GM19372 (cell line): ENCODE data around the gene IRF2BP1.

ENCODE experiments used
- ATAC-seq: cut with Tn5 transposase; IDR thresholded peaks from one replicate; pipeline ENCODE4 v1.9.1; 2021; ENCODE audit warnings: mild to moderate bottlenecking, low read depth, moderate library complexity; ENCODE audit not compliant: unreplicated experiment

IRF2BP1 gene

GRCh38 chr19:45885556-45886426 is at the start of gene IRF2BP1:
IRF2BP1 (minus strand) TSS chr19:45886141; CDS start chr19:45885774, 367 bp downstream.
- peak; percentile 43 for ATAC-seq

- ATAC-seq, result no peak
Observed at GRCh38 chr19:45935267-45935666, 49.3 kb upstream of the IRF2BP1 start.

- no peak for ATAC-seq
Observed at GRCh38 chr19:45934551-45935230, 48.8 kb upstream of the IRF2BP1 start.

- ATAC-seq, result no peak
Observed at GRCh38 chr19:45933759-45934158, 47.8 kb upstream of the IRF2BP1 start.

GRCh38 chr19:45931055-45931454 is 45.1 kb upstream of the IRF2BP1 start:
- ATAC-seq, result no peak

- ATAC-seq, result no peak
Observed at GRCh38 chr19:45929247-45929646, 43.3 kb upstream of the IRF2BP1 start.

GRCh38 chr19:45927565-45928261 is 41.8 kb upstream of the IRF2BP1 start:
- ATAC-seq, result peak; percentile 61

GRCh38 chr19:45924891-45925447 is 39.0 kb upstream of the IRF2BP1 start:
- no peak for ATAC-seq

- no peak for ATAC-seq
Observed at GRCh38 chr19:45922281-45922680, 36.3 kb upstream of the IRF2BP1 start.

GRCh38 chr19:45920458-45920857 is 34.5 kb upstream of the IRF2BP1 start:
- ATAC-seq, result no peak

GRCh38 chr19:45919678-45920077 is 33.7 kb upstream of the IRF2BP1 start:
- no peak for ATAC-seq

- ATAC-seq, result no peak
Observed at GRCh38 chr19:45918721-45919120, 32.8 kb upstream of the IRF2BP1 start.

- no peak for ATAC-seq
Observed at GRCh38 chr19:45917421-45918091, 31.6 kb upstream of the IRF2BP1 start.

GRCh38 chr19:45913874-45914830 is 28.2 kb upstream of the IRF2BP1 start, which contains the start of gene NANOS2:
NANOS2 (minus strand) TSS chr19:45914778; CDS start chr19:45914693, 85 bp downstream.
- no peak for ATAC-seq

- ATAC-seq, result no peak
Observed at GRCh38 chr19:45911291-45911690, 25.4 kb upstream of the IRF2BP1 start.

GRCh38 chr19:45908956-45909355 is 23.0 kb upstream of the IRF2BP1 start:
- ATAC-seq, result no peak

GRCh38 chr19:45906221-45906620 is 20.3 kb upstream of the IRF2BP1 start:
- ATAC-seq, result no peak

- ATAC-seq, result no peak
Observed at GRCh38 chr19:45905011-45905410, 19.1 kb upstream of the IRF2BP1 start.
